ENCODE measurements around the gene FOXD2. TPM values are rescaled to one million over a fixed set of nuclear protein-coding genes. Genes with fewer than 3 reads are reported as not detected.
A peak's percentile ranks its signal among the peaks of the same experiment; 100 is the strongest.
"Not testable (repeated sequence)": the region's sequence is repeated elsewhere in the genome, so short reads cannot be mapped to it uniquely, and the experiment has no call there.

The FOXD2 gene
- total RNA-seq, 1 donor from 2014 or later: 0.55 TPM

GRCh38 chr1:47439017-47439818, 1.4 kb downstream of the FOXD2 start:
- ATAC-seq (no peak), DNase-seq (ENCODE audit: low spot score) (no peak)

GRCh38 chr1:47439819-47440598, 2.2 kb downstream of the FOXD2 start:
- ATAC-seq (no peak), DNase-seq (ENCODE audit: low spot score) (no peak)

- DNase-seq (ENCODE audit: low spot score) (no peak), ATAC-seq (no peak)
Measured at GRCh38 chr1:47440599-47441081, 2.8 kb downstream of the FOXD2 start.

- ATAC-seq (no peak), DNase-seq (ENCODE audit: low spot score) (no peak)
Measured at GRCh38 chr1:47441450-47442106, 3.7 kb downstream of the FOXD2 start.

- no peak for ATAC-seq
- no peak for DNase-seq (ENCODE audit: low spot score)
Measured at GRCh38 chr1:47442202-47442601, 4.4 kb downstream of the FOXD2 start.

GRCh38 chr1:47442842-47443529, 5.1 kb downstream of the FOXD2 start:
- DNase-seq (ENCODE audit: low spot score) (no peak), ATAC-seq (no peak)

GRCh38 chr1:47443530-47444296, 5.9 kb downstream of the FOXD2 start:
- no peak for DNase-seq (ENCODE audit: low spot score)
- ATAC-seq: no peak

- ATAC-seq: no peak
- no peak for DNase-seq (ENCODE audit: low spot score)
Measured at GRCh38 chr1:47444297-47444561, 6.4 kb downstream of the FOXD2 start.

GRCh38 chr1:47444562-47445465, 7.0 kb downstream of the FOXD2 start:
- DNase-seq (ENCODE audit: low spot score) (no peak), ATAC-seq (peak; percentile 56)

GRCh38 chr1:47445823-47446550, 8.1 kb downstream of the FOXD2 start:
- DNase-seq (ENCODE audit: low spot score) (no peak), ATAC-seq (no peak)

GRCh38 chr1:47448462-47449222, 10.8 kb downstream of the FOXD2 start:
- ATAC-seq (no peak), DNase-seq (ENCODE audit: low spot score) (no peak)

- DNase-seq (ENCODE audit: low spot score) (peak; percentile 82), ATAC-seq (peak; percentile 99)
Measured at GRCh38 chr1:47449822-47450552, 12.1 kb downstream of the FOXD2 start.

- no peak for ATAC-seq
Measured at GRCh38 chr1:47450606-47451005, 12.8 kb downstream of the FOXD2 start.

GRCh38 chr1:47452426-47452825, 14.6 kb downstream of the FOXD2 start:
- no peak for ATAC-seq

More at GRCh38 chr1:47450606-47451005, 12.8 kb downstream of the FOXD2 start:
- no peak for DNase-seq (ENCODE audit: low spot score)

GRCh38 chr1:47453910-47454309, 16.1 kb downstream of the FOXD2 start:
- ATAC-seq; DNase-seq (ENCODE audit: low spot score): not testable (repeated sequence)

More at GRCh38 chr1:47452426-47452825, 14.6 kb downstream of the FOXD2 start:
- no peak for DNase-seq (ENCODE audit: low spot score)

- no peak for ATAC-seq
- DNase-seq (ENCODE audit: low spot score): no peak
Measured at GRCh38 chr1:47456250-47456649, 18.4 kb downstream of the FOXD2 start.

GRCh38 chr1:47457547-47457946, 19.7 kb downstream of the FOXD2 start:
- not testable (repeated sequence) for DNase-seq (ENCODE audit: low spot score); ATAC-seq
